ENCODE results near the gene KRTAP22-1.

KRTAP22-1 gene

GRCh38 chr21:30628109-30628508 is 27.2 kb downstream of the KRTAP22-1 start:
- no peak for DNase-seq

GRCh38 chr21:30629200-30629599 is 28.3 kb downstream of the KRTAP22-1 start:
- no peak for DNase-seq

- no peak for DNase-seq
Observed at GRCh38 chr21:30634906-30635305, 34.0 kb downstream of the KRTAP22-1 start, which contains the start of gene KRTAP20-2. Gene KRTAP20-2, plus strand, starts transcription at chr21:30635206. Its CDS starts 58 bp downstream, at chr21:30635264.

GRCh38 chr21:30638686-30639085 is 37.8 kb downstream of the KRTAP22-1 start:
- DNase-seq = no peak

GRCh38 chr21:30642564-30642963 is 41.7 kb downstream of the KRTAP22-1 start, which contains the start of gene KRTAP20-3:
Gene KRTAP20-3, plus strand, starts transcription at chr21:30642864.
- no peak for DNase-seq

GRCh38 chr21:30646904-30647414 is 46.1 kb downstream of the KRTAP22-1 start:
- DNase-seq = no peak

Data from NCI-H187 treated with DMSO at 0.1 percent for 48 hours (cell line).